Measurements from ENCODE around the gene CERS4. TPM values are rescaled to one million over a fixed set of nuclear protein-coding genes. Genes with fewer than 3 reads are reported as not detected.
A peak's percentile ranks its signal among the peaks of the same experiment; 100 is the strongest.
"Not testable (repeated sequence)": the region's sequence is repeated elsewhere in the genome, so short reads cannot be mapped to it uniquely, and the experiment has no call there.

CERS4 gene
- total RNA-seq, 6 donors from 2014 or later, result 55.5 to 131 (median 63.8) TPM

GRCh38 chr19:8221161-8221560 lies 12.0 kb downstream of the CERS4 start:
- TF ChIP-seq POLR2AphosphoS5 (IDR thresholded peaks at IDR 0.05) (no peak), POLR2A (IDR thresholded peaks at IDR 0.05) (no peak), EP300 (IDR thresholded peaks at IDR 0.05) (no peak), CTCF (IDR thresholded peaks at IDR 0.05) (no peak)
- peaks cover 0 to 8% (median 2%) of the 10 kb centered on the region in 4 donors for H3K4me1 ChIP-seq
- ATAC-seq (ENCODE audit: low FRiP score in 2 of 2) (peak in 1 of 2 donors; percentile 68), DNase-seq (peak in 1 of 2 donors; percentile 70)
- H3K36me3 ChIP-seq, result peaks cover 0 to 3% (median 1%) of the 10 kb centered on the region in 4 donors
- no peak overlapping the region for H3K27ac ChIP-seq
- no peaks in the 10 kb centered on the region for H3K27me3 ChIP-seq
- no peak overlapping the region for H3K4me3 ChIP-seq
- 54 to 75% methylated on average over 6 of the region's 6 CpGs for WGBS, 2 donors
- no peaks in the 10 kb centered on the region for H3K9me3 ChIP-seq

GRCh38 chr19:8223442-8223841 lies 14.3 kb downstream of the CERS4 start:
- not testable (repeated sequence) for H3K27me3 ChIP-seq; H3K4me1 ChIP-seq; DNase-seq; H3K4me3 ChIP-seq; H3K9me3 ChIP-seq; H3K36me3 ChIP-seq; H3K27ac ChIP-seq; ATAC-seq (ENCODE audit: low FRiP score in 2 of 2)
- WGBS, 2 donors, result 69 to 76% methylated on average over 7 of the region's 7 CpGs

GRCh38 chr19:8224394-8225145 lies 15.4 kb downstream of the CERS4 start:
- 89 to 94% methylated on average over 23 of the region's 23 CpGs for WGBS, 2 donors
- Histone ChIP-seq H3K27ac (no peak overlapping the region), H3K4me1 (peaks cover 0 to 8% (median 2%) of the 10 kb centered on the region in 4 donors), H3K36me3 (no peaks in the 10 kb centered on the region), H3K9me3 (no peaks in the 10 kb centered on the region), H3K27me3 (no peaks in the 10 kb centered on the region), H3K4me3 (no peak overlapping the region)
- ATAC-seq (ENCODE audit: low FRiP score in 2 of 2) (peak in 1 of 2 donors; percentile 94), DNase-seq (no peak)
- TF ChIP-seq EP300 (IDR thresholded peaks at IDR 0.05), result no peak
- no peak for TF ChIP-seq POLR2AphosphoS5 (IDR thresholded peaks at IDR 0.05)
- no peak for TF ChIP-seq CTCF (IDR thresholded peaks at IDR 0.05)
- TF ChIP-seq POLR2A (IDR thresholded peaks at IDR 0.05), result no peak

- Histone ChIP-seq H3K27me3 (no peaks in the 10 kb centered on the region), H3K36me3 (peaks cover 0 to 6% (median 0%) of the 10 kb centered on the region in 4 donors), H3K9me3 (peaks cover 0 to 8% (median 7%) of the 10 kb centered on the region in 4 donors), H3K27ac (no peak overlapping the region), H3K4me1 (no peaks in the 10 kb centered on the region), H3K4me3 (no peak overlapping the region)
- TF ChIP-seq POLR2A (IDR thresholded peaks at IDR 0.05) (no peak), CTCF (IDR thresholded peaks at IDR 0.05) (no peak), EP300 (IDR thresholded peaks at IDR 0.05) (no peak), POLR2AphosphoS5 (IDR thresholded peaks at IDR 0.05) (no peak)
- ATAC-seq (ENCODE audit: low FRiP score in 2 of 2), result no peak
- DNase-seq, result no peak
- 65 to 87% methylated on average over 3 of the region's 3 CpGs for WGBS, 2 donors
Measured at GRCh38 chr19:8231073-8231604, 22.0 kb downstream of the CERS4 start.

GRCh38 chr19:8233370-8233769 lies 24.2 kb downstream of the CERS4 start:
- no peak overlapping the region for H3K27ac ChIP-seq
- no peaks in the 10 kb centered on the region for H3K27me3 ChIP-seq
- ATAC-seq (ENCODE audit: low FRiP score in 2 of 2), result no peak

More at GRCh38 chr19:8233370-8233769, 24.2 kb downstream of the CERS4 start:
- H3K36me3 ChIP-seq, result peaks cover 0 to 6% (median 0%) of the 10 kb centered on the region in 4 donors
- H3K4me3 ChIP-seq, result no peak overlapping the region
- TF ChIP-seq POLR2A (IDR thresholded peaks at IDR 0.05), result no peak
- TF ChIP-seq EP300 (IDR thresholded peaks at IDR 0.05), result no peak
- TF ChIP-seq POLR2AphosphoS5 (IDR thresholded peaks at IDR 0.05), result no peak
- TF ChIP-seq CTCF (IDR thresholded peaks at IDR 0.05), result no peak
- H3K9me3 ChIP-seq, result peaks cover 0 to 8% (median 7%) of the 10 kb centered on the region in 4 donors
- no peak for DNase-seq
- H3K4me1 ChIP-seq, result no peaks in the 10 kb centered on the region
- 67 to 72% methylated on average over 7 of the region's 7 CpGs for WGBS, 2 donors

All from upper lobe of left lung (tissue), 6 donors.